ENCODE results near the gene POLD2.

- TF ChIP-seq CTCF (IDR thresholded peaks at IDR 0.05) (no peak), POLR2AphosphoS5 (IDR thresholded peaks at IDR 0.05) (no peak), POLR2A (IDR thresholded peaks at IDR 0.05; ENCODE audit: low read depth) (no peak), EP300 (IDR thresholded peaks at IDR 0.05) (no peak)
These were observed 29.0 kb downstream of the POLD2 start for GRCh38 chr7:44094365-44094764.
